Measurements from ENCODE around the gene KLHL29. TPM values are rescaled to one million over a fixed set of nuclear protein-coding genes. Genes with fewer than 3 reads are reported as not detected.
A peak's percentile ranks its signal among the peaks of the same experiment; 100 is the strongest.

KLHL29 gene
- total and polyA plus RNA-seq, 2 experiments from 2014 or later = 1.9 to 6.4 TPM

GRCh38 chr2:23378496-23378895 lies 6.5 kb upstream of the KLHL29 start:
- Histone ChIP-seq H3F3A (ENCODE audit: insufficient read depth) (no peaks in the 10 kb centered on the region), H2AFZ (no peak overlapping the region), H3K79me2 (ENCODE audit: insufficient read depth) (no peaks in the 10 kb centered on the region), H3K36me3 (ENCODE audit: low read depth) (no peaks in the 10 kb centered on the region), H4K20me1 (ENCODE audit: insufficient read depth) (no peaks in the 10 kb centered on the region), H3K4me2 (ENCODE audit: unreplicated experiment) (no peak overlapping the region), H3K9me2 (ENCODE audit: insufficient read depth) (no peaks in the 10 kb centered on the region), H3K4me1 (ENCODE audit: insufficient read depth) (peaks cover 10% of the 10 kb centered on the region), H3K27me3 (replicated peaks; ENCODE audit: insufficient read depth) (no peaks in the 10 kb centered on the region), H3K4me3 (no peak overlapping the region), H3K9ac (no peak overlapping the region), H3K27ac (no peak overlapping the region), H3K9me3 (ENCODE audit: low read depth) (no peaks in the 10 kb centered on the region)
- in situ Hi-C loops (cut with MboI) = loop anchor here (25.0 kb wide), 1 partner anchor 384 kb away; no protein-coding TSS in a partner anchor
- 89 to 91% methylated on average over 2 of the region's 2 CpGs for WGBS, 2 experiments (ENCODE audit: low coverage in 1 of 2, low lambda C conversion rate in 2 of 2, missing lambda C conversion rate in 2 of 2)
- no peak for DNase-seq
- TF ChIP-seq EZH2 (IDR thresholded peaks at IDR 0.05; ENCODE audit: insufficient read depth, poor library complexity, severe bottlenecking) (no peak), EZH2phosphoT487 (IDR thresholded peaks at IDR 0.05; ENCODE audit: insufficient read depth, low read depth) (no peak)

GRCh38 chr2:23379220-23379695 lies 5.7 kb upstream of the KLHL29 start:
- Histone ChIP-seq H3K27ac (no peak overlapping the region), H3K9ac (no peak overlapping the region), H3K27me3 (replicated peaks; ENCODE audit: insufficient read depth) (no peaks in the 10 kb centered on the region), H3K9me2 (ENCODE audit: insufficient read depth) (no peaks in the 10 kb centered on the region), H3K4me2 (ENCODE audit: unreplicated experiment) (no peak overlapping the region), H3K36me3 (ENCODE audit: low read depth) (no peaks in the 10 kb centered on the region), H3K79me2 (ENCODE audit: insufficient read depth) (no peaks in the 10 kb centered on the region), H3K9me3 (ENCODE audit: low read depth) (no peaks in the 10 kb centered on the region), H3F3A (ENCODE audit: insufficient read depth) (no peaks in the 10 kb centered on the region), H3K4me1 (ENCODE audit: insufficient read depth) (peaks cover 10% of the 10 kb centered on the region), H3K4me3 (no peak overlapping the region), H4K20me1 (ENCODE audit: insufficient read depth) (no peaks in the 10 kb centered on the region), H2AFZ (no peak overlapping the region)
- 54 to 55% methylated on average over 5 to 6 of the region's 7 CpGs for WGBS, 2 experiments (ENCODE audit: low coverage in 1 of 2, low lambda C conversion rate in 2 of 2, missing lambda C conversion rate in 2 of 2)
- in situ Hi-C loops (cut with MboI) = loop anchor here (25.0 kb wide), 1 partner anchor 383 kb away; no protein-coding TSS in a partner anchor
- no peak for DNase-seq
- TF ChIP-seq EZH2phosphoT487 (IDR thresholded peaks at IDR 0.05; ENCODE audit: insufficient read depth, low read depth) (no peak), EZH2 (IDR thresholded peaks at IDR 0.05; ENCODE audit: insufficient read depth, poor library complexity, severe bottlenecking) (no peak)

GRCh38 chr2:23380562-23381065 lies 4.4 kb upstream of the KLHL29 start:
- Histone ChIP-seq H3K27me3 (replicated peaks; ENCODE audit: insufficient read depth) (no peaks in the 10 kb centered on the region), H3K9me2 (ENCODE audit: insufficient read depth) (no peaks in the 10 kb centered on the region), H3K36me3 (ENCODE audit: low read depth) (no peaks in the 10 kb centered on the region), H3K4me3 (no peak overlapping the region; the same call in 1 of the 2 replicates), H3K9ac (no peak overlapping the region), H3K9me3 (ENCODE audit: low read depth) (no peaks in the 10 kb centered on the region), H3F3A (ENCODE audit: insufficient read depth) (no peaks in the 10 kb centered on the region), H3K79me2 (ENCODE audit: insufficient read depth) (no peaks in the 10 kb centered on the region), H4K20me1 (ENCODE audit: insufficient read depth) (no peaks in the 10 kb centered on the region), H2AFZ (no peak overlapping the region), H3K27ac (no peak overlapping the region), H3K4me2 (ENCODE audit: unreplicated experiment) (no peak overlapping the region), H3K4me1 (ENCODE audit: insufficient read depth) (peaks cover 10% of the 10 kb centered on the region)
- DNase-seq = no peak
- 47 to 55% methylated on average over 4 of the region's 4 CpGs for WGBS, 2 experiments (ENCODE audit: low coverage in 1 of 2, low lambda C conversion rate in 2 of 2, missing lambda C conversion rate in 2 of 2)
- in situ Hi-C loops (cut with MboI) = loop anchor here (25.0 kb wide), 1 partner anchor 382 kb away; no protein-coding TSS in a partner anchor
- TF ChIP-seq EZH2 (IDR thresholded peaks at IDR 0.05; ENCODE audit: insufficient read depth, poor library complexity, severe bottlenecking) (no peak), EZH2phosphoT487 (IDR thresholded peaks at IDR 0.05; ENCODE audit: insufficient read depth, low read depth) (no peak)

- peak; percentile 70 for DNase-seq
- in situ Hi-C loops (cut with MboI) = loop anchor here (25.0 kb wide), 1 partner anchor 381 kb away; no protein-coding TSS in a partner anchor
- Histone ChIP-seq H3K36me3 (ENCODE audit: low read depth) (no peaks in the 10 kb centered on the region), H3K9ac (no peak overlapping the region), H3K27me3 (replicated peaks; ENCODE audit: insufficient read depth) (no peaks in the 10 kb centered on the region), H4K20me1 (ENCODE audit: insufficient read depth) (no peaks in the 10 kb centered on the region), H3K4me3 (no peak overlapping the region; the same call in 1 of the 2 replicates), H3F3A (ENCODE audit: insufficient read depth) (no peaks in the 10 kb centered on the region), H3K27ac (no peak overlapping the region), H3K4me1 (ENCODE audit: insufficient read depth) (peaks cover 10% of the 10 kb centered on the region), H3K9me2 (ENCODE audit: insufficient read depth) (no peaks in the 10 kb centered on the region), H3K9me3 (ENCODE audit: low read depth) (no peaks in the 10 kb centered on the region), H3K4me2 (ENCODE audit: unreplicated experiment) (no peak overlapping the region), H3K79me2 (ENCODE audit: insufficient read depth) (no peaks in the 10 kb centered on the region), H2AFZ (no peak overlapping the region)
- 34 to 39% methylated on average over 6 of the region's 6 CpGs for WGBS, 2 experiments (ENCODE audit: low coverage in 1 of 2, low lambda C conversion rate in 2 of 2, missing lambda C conversion rate in 2 of 2)
- TF ChIP-seq EZH2 (IDR thresholded peaks at IDR 0.05; ENCODE audit: insufficient read depth, poor library complexity, severe bottlenecking) (no peak), EZH2phosphoT487 (IDR thresholded peaks at IDR 0.05; ENCODE audit: insufficient read depth, low read depth) (no peak)
Observed at GRCh38 chr2:23381084-23381483, 3.9 kb upstream of the KLHL29 start.

Data from GM23248 (cell line).